Activated T-cell treated with anti-CD3 and anti-CD28 coated beads, Interleukin-2, amount 50 U/mL, for 24 hours (primary cell): ENCODE data around the gene UBR1.

Experiments used
- DNase-seq: peaks from one replicate; pipeline ENCODE4 v3.0.0-alpha.2; 2020
- H3K27ac Mint-ChIP-seq: 2 replicates; pipeline ENCODE4 v1.8.0; 2020; ENCODE audit warnings: mild to moderate bottlenecking, mixed read lengths
- H3K27me3 Mint-ChIP-seq: 2 replicates; pipeline ENCODE4 v1.8.0; 2020; ENCODE audit warnings: mixed read lengths
- H3K36me3 Mint-ChIP-seq: 2 replicates; pipeline ENCODE4 v1.8.0; 2020; ENCODE audit warnings: low read depth, mixed read lengths
- H3K4me1 Mint-ChIP-seq: 2 replicates; pipeline ENCODE4 v1.8.0; 2020; ENCODE audit warnings: low read depth, mixed read lengths
- H3K4me3 Mint-ChIP-seq: 2 replicates; pipeline ENCODE4 v1.8.0; 2020; ENCODE audit warnings: mild to moderate bottlenecking, moderate library complexity, mixed read lengths
- H3K9me3 Mint-ChIP-seq: 2 replicates; pipeline ENCODE4 v1.8.0; 2020; ENCODE audit warnings: mixed read lengths

UBR1 gene

GRCh38 chr15:43127752-43128151, 21.9 kb upstream of the UBR1 start:
- Mint-ChIP-seq H3K9me3 (no peaks in the 10 kb centered on the region), H3K4me1 (peaks cover 12% of the 10 kb centered on the region), H3K27me3 (peaks cover 3% of the 10 kb centered on the region), H3K36me3 (no peaks in the 10 kb centered on the region), H3K4me3 (no peak overlapping the region), H3K27ac (no peak overlapping the region)
- no peak for DNase-seq

- Mint-ChIP-seq H3K4me1 (peaks cover 15% of the 10 kb centered on the region), H3K36me3 (no peaks in the 10 kb centered on the region), H3K27me3 (peaks cover 3% of the 10 kb centered on the region), H3K9me3 (no peaks in the 10 kb centered on the region), H3K4me3 (no peak overlapping the region), H3K27ac (no peak overlapping the region)
- no peak for DNase-seq
These were observed 20.5 kb upstream of the UBR1 start for GRCh38 chr15:43126356-43126755.

- no peaks in the 10 kb centered on the region for H3K36me3 Mint-ChIP-seq
- peaks cover 15% of the 10 kb centered on the region for H3K4me1 Mint-ChIP-seq
- DNase-seq = no peak
- no peak overlapping the region for H3K4me3 Mint-ChIP-seq
- H3K27me3 Mint-ChIP-seq = peaks cover 3% of the 10 kb centered on the region
- no peak overlapping the region for H3K27ac Mint-ChIP-seq
- no peaks in the 10 kb centered on the region for H3K9me3 Mint-ChIP-seq
These were observed 19.3 kb upstream of the UBR1 start for GRCh38 chr15:43125100-43125661.

GRCh38 chr15:43121863-43122262, 16.0 kb upstream of the UBR1 start:
- Mint-ChIP-seq H3K4me3 (no peak overlapping the region), H3K4me1 (peaks cover 17% of the 10 kb centered on the region), H3K27ac (no peak overlapping the region), H3K27me3 (peaks cover 2% of the 10 kb centered on the region), H3K9me3 (no peaks in the 10 kb centered on the region), H3K36me3 (no peaks in the 10 kb centered on the region)
- no peak for DNase-seq

GRCh38 chr15:43118829-43119228, 13.0 kb upstream of the UBR1 start:
- Mint-ChIP-seq H3K4me1 (peaks cover 16% of the 10 kb centered on the region), H3K27ac (no peak overlapping the region), H3K9me3 (no peaks in the 10 kb centered on the region), H3K4me3 (no peak overlapping the region), H3K36me3 (no peaks in the 10 kb centered on the region), H3K27me3 (peaks cover 7% of the 10 kb centered on the region)
- no peak for DNase-seq

GRCh38 chr15:43118286-43118685, 12.4 kb upstream of the UBR1 start:
- no peak for DNase-seq
- H3K36me3 Mint-ChIP-seq = no peaks in the 10 kb centered on the region
- H3K27me3 Mint-ChIP-seq = peaks cover 7% of the 10 kb centered on the region
- peaks cover 14% of the 10 kb centered on the region for H3K4me1 Mint-ChIP-seq
- H3K27ac Mint-ChIP-seq = no peak overlapping the region
- H3K9me3 Mint-ChIP-seq = no peaks in the 10 kb centered on the region
- H3K4me3 Mint-ChIP-seq = no peak overlapping the region

GRCh38 chr15:43111354-43111753, 5.5 kb upstream of the UBR1 start:
- Mint-ChIP-seq H3K4me3 (no peak overlapping the region), H3K9me3 (no peaks in the 10 kb centered on the region), H3K27me3 (peaks cover 5% of the 10 kb centered on the region), H3K36me3 (peaks cover under 1% of the 10 kb centered on the region), H3K4me1 (peaks cover 4% of the 10 kb centered on the region), H3K27ac (no peak overlapping the region)
- no peak for DNase-seq

GRCh38 chr15:43107751-43108150, 1.9 kb upstream of the UBR1 start:
- H3K27me3 Mint-ChIP-seq = no peaks in the 10 kb centered on the region
- no peak overlapping the region for H3K4me3 Mint-ChIP-seq
- no peak overlapping the region for H3K27ac Mint-ChIP-seq
- peaks cover 28% of the 10 kb centered on the region for H3K4me1 Mint-ChIP-seq
- H3K36me3 Mint-ChIP-seq = peaks cover 30% of the 10 kb centered on the region
- H3K9me3 Mint-ChIP-seq = no peaks in the 10 kb centered on the region
- DNase-seq = no peak

GRCh38 chr15:43106486-43106829, 620 bp upstream of the UBR1 start:
- no peaks in the 10 kb centered on the region for H3K9me3 Mint-ChIP-seq
- H3K4me1 Mint-ChIP-seq = peaks cover 37% of the 10 kb centered on the region
- peaks cover 43% of the 10 kb centered on the region for H3K36me3 Mint-ChIP-seq
- peak overlapping the region; percentile 99 for H3K27ac Mint-ChIP-seq
- H3K27me3 Mint-ChIP-seq = no peaks in the 10 kb centered on the region
- no peak for DNase-seq
- peak overlapping the region; percentile 98 for H3K4me3 Mint-ChIP-seq

- Mint-ChIP-seq H3K27me3 (no peaks in the 10 kb centered on the region), H3K27ac (peak overlapping the region; percentile 99), H3K4me3 (peak overlapping the region; percentile 98), H3K4me1 (peaks cover 48% of the 10 kb centered on the region), H3K9me3 (no peaks in the 10 kb centered on the region), H3K36me3 (peaks cover 55% of the 10 kb centered on the region)
- DNase-seq = no peak
These were observed 631 bp downstream of the UBR1 start for GRCh38 chr15:43105077-43105736.

- H3K9me3 Mint-ChIP-seq = no peaks in the 10 kb centered on the region
- peaks cover 63% of the 10 kb centered on the region for H3K36me3 Mint-ChIP-seq
- no peak for DNase-seq
- H3K4me1 Mint-ChIP-seq = peaks cover 54% of the 10 kb centered on the region
- peak overlapping the region; percentile 98 for H3K4me3 Mint-ChIP-seq
- no peaks in the 10 kb centered on the region for H3K27me3 Mint-ChIP-seq
- H3K27ac Mint-ChIP-seq = peak overlapping the region; percentile 75
These were observed 1.4 kb downstream of the UBR1 start for GRCh38 chr15:43104426-43104825.

- DNase-seq = no peak
- H3K9me3 Mint-ChIP-seq = no peaks in the 10 kb centered on the region
- peak overlapping the region; percentile 98 for H3K4me3 Mint-ChIP-seq
- peak overlapping the region; percentile 47 for H3K27ac Mint-ChIP-seq
- no peaks in the 10 kb centered on the region for H3K27me3 Mint-ChIP-seq
- peaks cover 67% of the 10 kb centered on the region for H3K36me3 Mint-ChIP-seq
- peaks cover 54% of the 10 kb centered on the region for H3K4me1 Mint-ChIP-seq
These were observed 1.9 kb downstream of the UBR1 start for GRCh38 chr15:43103907-43104306.

GRCh38 chr15:43102187-43102586, 3.7 kb downstream of the UBR1 start:
- Mint-ChIP-seq H3K9me3 (no peaks in the 10 kb centered on the region), H3K27me3 (no peaks in the 10 kb centered on the region), H3K27ac (peak overlapping the region; percentile 6), H3K36me3 (peaks cover 81% of the 10 kb centered on the region), H3K4me1 (peaks cover 67% of the 10 kb centered on the region), H3K4me3 (no peak overlapping the region)
- DNase-seq = no peak

GRCh38 chr15:43100971-43101370, 4.9 kb downstream of the UBR1 start:
- Mint-ChIP-seq H3K36me3 (peaks cover 86% of the 10 kb centered on the region), H3K4me3 (no peak overlapping the region), H3K27me3 (no peaks in the 10 kb centered on the region), H3K9me3 (no peaks in the 10 kb centered on the region), H3K4me1 (peaks cover 71% of the 10 kb centered on the region), H3K27ac (peak overlapping the region; percentile 7)
- DNase-seq = no peak

- Mint-ChIP-seq H3K27me3 (no peaks in the 10 kb centered on the region), H3K4me3 (no peak overlapping the region), H3K4me1 (peaks cover 80% of the 10 kb centered on the region), H3K27ac (no peak overlapping the region), H3K9me3 (no peaks in the 10 kb centered on the region), H3K36me3 (peaks cover 90% of the 10 kb centered on the region)
- no peak for DNase-seq
These were observed 6.6 kb downstream of the UBR1 start for GRCh38 chr15:43099105-43099845.
